Liver (tissue), 3 donors: ENCODE measurements around the gene CSMD2.

Experiments
- EGR1 ChIP-seq, 2 donors: IDR thresholded peaks; 2 replicates each; pipeline ENCODE4 v1.6.1; 2016 to 2018; ENCODE audit warnings: antibody characterized with exemption in 2 of 2, low read depth in 2 of 2
- FOXA1 ChIP-seq: IDR thresholded peaks from 2 replicates; pipeline ENCODE4 v1.6.1; 2016; ENCODE audit warnings: antibody characterized with exemption
- GABPA ChIP-seq, 2 donors: IDR thresholded peaks in 1 of 2; conservative IDR thresholded peaks in 1 of 2; 2 replicates each; pipeline ENCODE4 v1.6.1; 2016; ENCODE audit warnings: antibody characterized with exemption in 2 of 2, mild to moderate bottlenecking in 1 of 2, moderate library complexity in 1 of 2
- HNF4G ChIP-seq: IDR thresholded peaks from 2 replicates; pipeline ENCODE4 v1.6.1; 2016; ENCODE audit warnings: antibody characterized with exemption
- JUND ChIP-seq, 2 donors: IDR thresholded peaks; 2 replicates each; pipeline ENCODE4 v1.6.1; 2016; ENCODE audit warnings: antibody characterized with exemption in 2 of 2
- TAF1 ChIP-seq: conservative IDR thresholded peaks from 2 replicates; pipeline ENCODE4 v1.6.1; 2016; ENCODE audit warnings: antibody characterized with exemption, mild to moderate bottlenecking
- YY1 ChIP-seq: IDR thresholded peaks from 2 replicates; pipeline ENCODE4 v1.6.1; 2016; ENCODE audit warnings: antibody characterized with exemption, mild to moderate bottlenecking
- TF ChIP-seq, protein P1 (sequence below): IDR thresholded peaks from 2 replicates; pipeline ENCODE4 v1.6.1; 2016; ENCODE audit warnings: antibody characterized with exemption
- TF ChIP-seq, protein P2 (sequence below): IDR thresholded peaks from 2 replicates; pipeline ENCODE4 v1.6.1; 2016; ENCODE audit warnings: antibody characterized with exemption, mild to moderate bottlenecking
- TF ChIP-seq, protein P3 (sequence below): fragments of 150-350 bp; IDR thresholded peaks from 2 replicates; pipeline ENCODE4 v1.5.1; 2017; ENCODE audit warnings: improper control_type of control experiment, low read depth, low read length; ENCODE audit not compliant: missing input control
- donor health status: healthy.
- donor health status: healthy.

DNA sequence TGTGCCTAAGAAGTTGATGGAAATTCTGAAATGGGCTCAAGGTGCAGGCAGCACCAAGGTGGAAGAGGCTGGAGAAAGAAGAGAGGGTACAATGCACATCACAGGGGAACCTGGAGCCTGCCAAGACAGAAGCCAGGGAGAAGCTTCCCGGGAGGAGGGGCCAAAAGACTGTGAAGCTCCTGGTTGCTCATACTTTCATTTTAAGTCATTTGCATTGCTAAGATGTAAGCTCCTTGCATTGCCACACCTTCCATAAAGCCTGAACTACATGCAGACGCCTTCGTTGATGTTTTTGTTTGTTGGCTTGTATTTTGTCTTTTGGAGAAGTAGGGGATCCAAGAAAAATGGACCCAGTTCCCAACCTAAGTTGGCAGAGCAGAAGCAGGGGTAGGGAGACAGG, 232.2 kb downstream of the CSMD2 start:
- TF ChIP-seq, protein P1, sequence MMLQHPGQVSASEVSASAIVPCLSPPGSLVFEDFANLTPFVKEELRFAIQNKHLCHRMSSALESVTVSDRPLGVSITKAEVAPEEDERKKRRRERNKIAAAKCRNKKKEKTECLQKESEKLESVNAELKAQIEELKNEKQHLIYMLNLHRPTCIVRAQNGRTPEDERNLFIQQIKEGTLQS: no peak
- TF ChIP-seq, protein P2, sequence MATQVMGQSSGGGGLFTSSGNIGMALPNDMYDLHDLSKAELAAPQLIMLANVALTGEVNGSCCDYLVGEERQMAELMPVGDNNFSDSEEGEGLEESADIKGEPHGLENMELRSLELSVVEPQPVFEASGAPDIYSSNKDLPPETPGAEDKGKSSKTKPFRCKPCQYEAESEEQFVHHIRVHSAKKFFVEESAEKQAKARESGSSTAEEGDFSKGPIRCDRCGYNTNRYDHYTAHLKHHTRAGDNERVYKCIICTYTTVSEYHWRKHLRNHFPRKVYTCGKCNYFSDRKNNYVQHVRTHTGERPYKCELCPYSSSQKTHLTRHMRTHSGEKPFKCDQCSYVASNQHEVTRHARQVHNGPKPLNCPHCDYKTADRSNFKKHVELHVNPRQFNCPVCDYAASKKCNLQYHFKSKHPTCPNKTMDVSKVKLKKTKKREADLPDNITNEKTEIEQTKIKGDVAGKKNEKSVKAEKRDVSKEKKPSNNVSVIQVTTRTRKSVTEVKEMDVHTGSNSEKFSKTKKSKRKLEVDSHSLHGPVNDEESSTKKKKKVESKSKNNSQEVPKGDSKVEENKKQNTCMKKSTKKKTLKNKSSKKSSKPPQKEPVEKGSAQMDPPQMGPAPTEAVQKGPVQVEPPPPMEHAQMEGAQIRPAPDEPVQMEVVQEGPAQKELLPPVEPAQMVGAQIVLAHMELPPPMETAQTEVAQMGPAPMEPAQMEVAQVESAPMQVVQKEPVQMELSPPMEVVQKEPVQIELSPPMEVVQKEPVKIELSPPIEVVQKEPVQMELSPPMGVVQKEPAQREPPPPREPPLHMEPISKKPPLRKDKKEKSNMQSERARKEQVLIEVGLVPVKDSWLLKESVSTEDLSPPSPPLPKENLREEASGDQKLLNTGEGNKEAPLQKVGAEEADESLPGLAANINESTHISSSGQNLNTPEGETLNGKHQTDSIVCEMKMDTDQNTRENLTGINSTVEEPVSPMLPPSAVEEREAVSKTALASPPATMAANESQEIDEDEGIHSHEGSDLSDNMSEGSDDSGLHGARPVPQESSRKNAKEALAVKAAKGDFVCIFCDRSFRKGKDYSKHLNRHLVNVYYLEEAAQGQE: no peak
- TF ChIP-seq, protein P3, sequence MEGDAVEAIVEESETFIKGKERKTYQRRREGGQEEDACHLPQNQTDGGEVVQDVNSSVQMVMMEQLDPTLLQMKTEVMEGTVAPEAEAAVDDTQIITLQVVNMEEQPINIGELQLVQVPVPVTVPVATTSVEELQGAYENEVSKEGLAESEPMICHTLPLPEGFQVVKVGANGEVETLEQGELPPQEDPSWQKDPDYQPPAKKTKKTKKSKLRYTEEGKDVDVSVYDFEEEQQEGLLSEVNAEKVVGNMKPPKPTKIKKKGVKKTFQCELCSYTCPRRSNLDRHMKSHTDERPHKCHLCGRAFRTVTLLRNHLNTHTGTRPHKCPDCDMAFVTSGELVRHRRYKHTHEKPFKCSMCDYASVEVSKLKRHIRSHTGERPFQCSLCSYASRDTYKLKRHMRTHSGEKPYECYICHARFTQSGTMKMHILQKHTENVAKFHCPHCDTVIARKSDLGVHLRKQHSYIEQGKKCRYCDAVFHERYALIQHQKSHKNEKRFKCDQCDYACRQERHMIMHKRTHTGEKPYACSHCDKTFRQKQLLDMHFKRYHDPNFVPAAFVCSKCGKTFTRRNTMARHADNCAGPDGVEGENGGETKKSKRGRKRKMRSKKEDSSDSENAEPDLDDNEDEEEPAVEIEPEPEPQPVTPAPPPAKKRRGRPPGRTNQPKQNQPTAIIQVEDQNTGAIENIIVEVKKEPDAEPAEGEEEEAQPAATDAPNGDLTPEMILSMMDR: no peak
- TF ChIP-seq FOXA1 (no peak), YY1 (no peak), TAF1 (no peak), EGR1 (IDR thresholded peaks at IDR 0.05; ENCODE audit: low read depth in 2 of 2) (no peak), HNF4G (no peak), JUND (IDR thresholded peaks at IDR 0.05) (no peak), GABPA (IDR thresholded peaks at IDR 0.05 in 1 of 2, conservative IDR thresholded peaks at IDR 0.05 in 1 of 2) (no peak)
